ENCODE measurements around the gene SUPV3L1.

The SUPV3L1 gene

DNA sequence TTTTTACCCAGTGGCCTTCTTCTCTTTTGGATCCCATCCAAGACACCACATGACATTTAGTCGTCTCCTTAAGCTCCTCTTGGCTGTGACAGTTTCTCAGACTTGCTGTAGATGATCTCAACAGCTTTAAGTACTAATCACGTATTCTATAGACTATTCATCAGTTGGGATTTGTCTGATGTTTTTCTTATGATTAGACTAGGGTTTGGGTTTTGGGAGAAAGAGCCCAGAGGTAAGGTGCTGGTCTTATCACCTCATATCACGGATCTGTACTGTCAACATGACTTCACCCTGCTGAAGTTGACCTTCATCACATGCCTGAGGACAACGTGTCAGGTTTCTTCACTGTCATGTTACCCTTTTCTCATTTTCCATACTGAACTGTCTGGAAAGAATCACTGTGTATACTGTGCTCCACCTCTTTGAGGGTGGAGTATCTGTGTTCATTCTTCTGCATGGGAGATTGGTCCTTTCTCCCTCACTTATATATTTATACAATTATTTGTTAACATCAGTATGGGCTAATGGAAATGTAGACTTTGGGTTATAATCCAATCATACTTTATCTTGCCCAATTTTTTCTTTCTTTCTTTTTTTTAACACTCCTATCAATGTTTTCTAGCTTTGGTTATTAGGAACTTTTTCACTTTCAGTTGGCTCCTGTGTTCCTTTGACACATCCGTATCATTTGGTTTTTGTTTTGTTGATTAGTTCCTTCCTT is 33.7 kb downstream of the SUPV3L1 start:
- no peak for DNase-seq (ENCODE audit: extremely low read depth, low read depth)
- TF ChIP-seq CTCF (IDR thresholded peaks at IDR 0.05; ENCODE audit: low read depth, low read length, missing control alignments): no peak
- H3K4me3 ChIP-seq (replicated peaks; ENCODE audit: low read depth, low read length): no peak overlapping the region

GRCh38 chr10:69214666-69215131 is 34.7 kb downstream of the SUPV3L1 start:
- H3K4me3 ChIP-seq (replicated peaks; ENCODE audit: low read depth, low read length): no peak overlapping the region
- no peak for TF ChIP-seq CTCF (IDR thresholded peaks at IDR 0.05; ENCODE audit: low read depth, low read length, missing control alignments)
- DNase-seq (ENCODE audit: extremely low read depth, low read depth): no peak

DNA sequence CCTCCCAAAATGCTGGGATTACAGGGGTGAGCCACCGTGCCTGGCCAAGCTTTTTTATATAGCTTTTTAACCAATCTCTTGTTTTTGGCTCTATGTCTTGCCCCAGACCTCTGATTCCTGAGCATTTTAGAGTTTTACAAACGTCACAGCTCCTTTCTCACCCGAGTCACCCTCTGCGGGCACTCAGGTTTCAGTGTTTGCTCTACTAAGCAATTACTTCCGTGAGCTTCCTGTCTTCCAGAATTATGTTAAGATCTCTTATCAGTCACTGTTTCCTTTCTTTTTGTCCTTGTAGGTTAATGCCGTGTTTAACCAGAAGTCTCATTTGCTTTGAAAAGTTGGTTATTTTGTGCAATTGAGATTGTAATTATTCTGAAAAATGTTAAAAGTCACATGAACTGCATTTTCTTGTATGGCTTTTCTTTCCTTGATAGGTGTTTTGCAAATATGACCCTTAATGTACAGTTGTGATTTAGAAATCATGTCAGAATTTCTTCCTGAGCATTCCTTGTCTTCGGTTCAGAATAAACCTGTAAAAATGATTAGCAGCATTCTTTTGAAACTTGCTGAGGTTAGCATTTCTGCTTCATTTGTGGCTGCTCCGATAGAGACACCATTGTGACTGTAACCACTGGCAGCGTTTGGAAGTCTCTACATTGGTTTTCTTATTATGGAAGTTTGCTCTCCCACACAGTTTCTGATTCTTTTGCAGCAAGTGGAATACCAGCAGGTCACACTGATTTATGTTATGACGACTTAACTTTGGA is 35.6 kb downstream of the SUPV3L1 start:
- DNase-seq (ENCODE audit: extremely low read depth, low read depth): no peak
- no peak for TF ChIP-seq CTCF (IDR thresholded peaks at IDR 0.05; ENCODE audit: low read depth, low read length, missing control alignments)

GRCh38 chr10:69216577-69217118 is 36.6 kb downstream of the SUPV3L1 start:
- no peak overlapping the region for H3K4me3 ChIP-seq (replicated peaks; ENCODE audit: low read depth, low read length)
- no peak for TF ChIP-seq CTCF (IDR thresholded peaks at IDR 0.05; ENCODE audit: low read depth, low read length, missing control alignments)
- DNase-seq (ENCODE audit: extremely low read depth, low read depth): no peak

More for the DNA sequence above, 35.6 kb downstream of the SUPV3L1 start:
- no peak overlapping the region for H3K4me3 ChIP-seq (replicated peaks; ENCODE audit: low read depth, low read length)

DNA sequence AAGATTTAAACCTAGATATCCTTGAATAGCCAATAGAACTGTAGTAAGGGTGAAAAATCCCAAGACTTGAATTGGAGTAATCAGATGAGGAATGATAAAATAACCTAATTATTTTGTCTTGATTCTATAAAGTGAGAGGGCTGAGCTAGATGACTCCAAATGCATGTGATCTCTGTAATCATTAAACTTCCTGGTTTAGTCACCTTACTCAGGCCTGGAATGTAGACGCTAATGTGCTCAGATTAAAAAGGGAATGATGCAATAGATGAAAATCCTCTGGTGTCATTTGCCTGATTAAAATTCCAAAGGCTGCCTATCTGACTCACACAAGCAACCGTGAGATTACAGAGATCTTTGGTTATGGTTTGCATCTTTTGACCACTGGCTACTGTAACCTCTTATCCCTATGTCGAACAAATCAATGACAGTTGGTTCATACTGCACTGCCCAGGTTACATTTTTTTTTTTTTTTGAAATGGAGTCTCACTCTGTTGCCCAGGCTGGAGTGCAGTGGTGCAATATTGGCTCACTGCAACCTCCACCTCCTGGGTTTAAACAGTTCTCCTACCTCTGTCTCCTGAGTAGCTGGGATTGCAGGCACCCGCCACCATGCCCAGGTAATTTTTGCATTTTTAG is 37.2 kb downstream of the SUPV3L1 start:
- H3K4me3 ChIP-seq (replicated peaks; ENCODE audit: low read depth, low read length): no peak overlapping the region
- no peak for DNase-seq (ENCODE audit: extremely low read depth, low read depth)
- TF ChIP-seq CTCF (IDR thresholded peaks at IDR 0.05; ENCODE audit: low read depth, low read length, missing control alignments): no peak

- no peak for DNase-seq (ENCODE audit: extremely low read depth, low read depth)
- H3K4me3 ChIP-seq (replicated peaks; ENCODE audit: low read depth, low read length): no peak overlapping the region
- no peak for TF ChIP-seq CTCF (IDR thresholded peaks at IDR 0.05; ENCODE audit: low read depth, low read length, missing control alignments)
Measured at GRCh38 chr10:69218831-69219230, 38.8 kb downstream of the SUPV3L1 start.
